HG03280 (cell line): ENCODE measurements around the gene EHMT1.
"Not testable (repeated sequence)": the region's sequence is repeated elsewhere in the genome, so short reads cannot be mapped to it uniquely, and the experiment has no call there.

Experiments used
- ATAC-seq: cut with Tn5 transposase; IDR thresholded peaks from one replicate; pipeline ENCODE4 v1.9.1; 2021; ENCODE audit warnings: mild to moderate bottlenecking, moderate library complexity; ENCODE audit not compliant: unreplicated experiment

The EHMT1 gene

DNA sequence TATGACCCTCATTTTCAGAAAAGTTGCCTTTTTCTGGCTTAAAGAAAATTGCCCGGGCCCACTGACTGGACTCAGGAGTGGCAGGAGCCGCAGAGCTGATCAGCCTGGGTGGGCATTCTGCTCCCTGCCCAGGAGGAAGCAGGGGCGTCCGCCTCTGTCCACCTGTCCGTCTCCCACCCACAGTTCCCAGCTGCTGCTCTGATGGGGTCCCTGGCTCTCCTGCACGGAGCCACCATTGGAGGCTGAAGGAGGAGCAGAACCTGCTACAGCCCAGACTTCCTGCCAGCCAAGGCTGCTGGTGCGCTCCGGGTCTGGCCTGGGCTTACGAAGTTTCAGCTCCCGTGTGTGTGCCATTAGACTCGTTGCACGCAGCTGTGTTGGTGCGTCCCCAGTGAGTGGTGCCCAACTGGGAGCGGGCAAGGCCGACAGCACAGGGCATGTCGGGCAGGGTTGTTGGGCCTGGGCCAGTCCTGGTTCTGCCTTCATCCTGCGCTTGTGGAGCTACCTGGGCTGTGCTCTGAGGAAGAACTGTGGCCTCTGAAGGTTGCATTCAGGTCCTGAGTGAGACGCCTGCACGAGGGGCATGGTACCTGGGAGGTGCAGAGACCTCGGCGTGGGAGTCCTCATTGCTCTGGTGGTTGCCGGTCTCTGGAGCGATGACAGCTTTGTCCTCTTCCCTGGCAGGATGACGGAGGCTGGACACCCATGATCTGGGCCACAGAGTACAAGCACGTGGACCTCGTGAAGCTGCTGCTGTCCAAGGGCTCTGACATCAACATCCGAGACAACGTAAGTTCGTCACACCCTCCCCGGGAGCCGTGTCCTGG lies 181.6 kb downstream of the EHMT1 start:
- ATAC-seq: no peak

GRCh38 chr9:137801023-137801319 lies 182.2 kb downstream of the EHMT1 start:
- no peak for ATAC-seq

DNA sequence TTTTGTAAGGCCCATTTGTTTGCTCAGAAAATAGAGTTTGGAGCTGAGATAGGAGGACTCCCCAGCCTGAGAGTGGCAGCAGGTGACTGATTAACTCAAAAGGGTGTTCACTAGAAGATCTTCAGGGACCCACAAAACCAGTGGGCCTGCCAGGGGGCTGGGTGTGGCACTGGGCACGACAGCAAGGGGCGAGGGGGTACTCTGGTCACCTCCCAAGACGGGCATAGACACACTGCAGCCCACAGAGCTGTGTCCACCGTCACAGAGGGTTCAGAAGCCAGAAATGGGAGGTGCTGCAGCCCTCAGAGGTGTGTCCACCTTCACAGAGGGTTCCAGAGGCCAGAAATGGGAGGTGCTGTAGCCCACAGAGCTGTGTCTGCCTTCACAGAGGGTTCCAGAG lies 183.2 kb downstream of the EHMT1 start:
- ATAC-seq: no peak

DNA sequence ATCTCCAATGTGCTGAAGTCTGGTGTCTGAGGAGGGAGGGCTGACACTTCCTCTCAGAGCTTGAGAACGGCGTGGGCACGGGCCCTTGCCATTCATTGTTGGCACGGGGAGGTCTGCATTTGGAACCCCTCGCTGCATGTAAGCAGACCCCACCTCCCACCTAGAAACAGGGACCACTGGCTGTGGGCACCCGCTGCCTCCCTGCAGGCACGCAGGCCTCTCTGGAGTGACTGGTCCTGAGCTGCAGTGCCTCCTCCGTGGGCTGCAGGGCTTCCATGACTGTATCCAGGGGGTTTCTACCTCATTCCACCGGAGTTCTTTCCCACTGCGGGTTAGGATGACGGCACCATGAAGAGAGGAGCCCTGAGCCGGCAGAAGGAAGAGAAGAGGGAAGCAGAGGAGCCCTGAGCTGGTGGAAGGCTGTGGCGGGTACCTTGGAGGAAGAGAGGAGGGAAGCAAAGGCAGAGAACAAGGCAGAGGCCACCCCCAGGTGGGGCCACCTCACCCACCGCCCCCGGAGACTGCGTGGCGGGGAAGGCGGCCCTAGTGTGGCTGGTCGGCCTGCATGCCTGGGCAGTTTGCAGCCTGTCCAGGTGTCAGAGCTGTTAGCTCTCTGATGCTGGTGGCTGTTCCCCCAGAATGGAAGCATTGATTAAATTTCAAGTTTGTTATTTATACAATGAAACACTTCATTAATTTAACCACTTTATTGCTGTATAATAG lies 183.9 kb downstream of the EHMT1 start:
- no peak for ATAC-seq

DNA sequence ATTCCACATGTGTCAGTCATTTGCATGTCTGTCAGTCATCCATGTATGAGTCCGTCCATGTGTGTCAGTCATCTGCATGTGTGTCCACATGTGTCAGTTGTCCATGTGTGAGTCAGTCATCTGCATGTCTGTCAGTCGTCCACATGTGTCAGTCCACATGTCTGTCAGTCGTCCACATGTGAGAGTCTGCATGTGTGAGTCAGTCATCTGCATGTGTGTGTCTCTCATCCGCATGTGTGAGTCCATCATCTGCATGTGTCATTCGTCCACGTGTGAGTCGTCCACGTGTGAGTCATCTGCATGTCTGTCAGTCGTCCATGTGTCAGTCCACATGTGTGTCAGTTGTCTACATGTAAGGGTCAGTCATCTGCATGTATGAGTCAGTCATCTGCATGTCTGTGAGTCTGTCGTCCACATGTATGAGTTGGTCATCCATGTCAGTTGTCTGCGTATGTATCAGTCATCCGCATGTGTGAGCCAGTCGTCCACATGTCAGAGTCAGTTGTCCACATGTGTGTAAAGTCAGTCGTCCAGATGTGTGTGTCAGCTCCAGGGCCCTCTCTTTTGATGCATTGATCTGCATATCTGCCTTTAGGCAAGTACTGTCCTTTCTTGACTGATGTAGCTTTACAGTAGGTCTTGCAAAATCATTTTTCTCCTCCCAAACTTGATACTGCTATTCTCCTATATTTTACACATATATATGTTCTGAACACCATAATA lies 186.3 kb downstream of the EHMT1 start:
- ATAC-seq: no peak

GRCh38 chr9:137807721-137808703 lies 189.2 kb downstream of the EHMT1 start:
- no peak for ATAC-seq

- ATAC-seq: no peak
These were observed 190.3 kb downstream of the EHMT1 start for GRCh38 chr9:137809040-137809576.

- not testable (repeated sequence) for ATAC-seq
These were observed 191.1 kb downstream of the EHMT1 start for GRCh38 chr9:137809726-137810450.

DNA sequence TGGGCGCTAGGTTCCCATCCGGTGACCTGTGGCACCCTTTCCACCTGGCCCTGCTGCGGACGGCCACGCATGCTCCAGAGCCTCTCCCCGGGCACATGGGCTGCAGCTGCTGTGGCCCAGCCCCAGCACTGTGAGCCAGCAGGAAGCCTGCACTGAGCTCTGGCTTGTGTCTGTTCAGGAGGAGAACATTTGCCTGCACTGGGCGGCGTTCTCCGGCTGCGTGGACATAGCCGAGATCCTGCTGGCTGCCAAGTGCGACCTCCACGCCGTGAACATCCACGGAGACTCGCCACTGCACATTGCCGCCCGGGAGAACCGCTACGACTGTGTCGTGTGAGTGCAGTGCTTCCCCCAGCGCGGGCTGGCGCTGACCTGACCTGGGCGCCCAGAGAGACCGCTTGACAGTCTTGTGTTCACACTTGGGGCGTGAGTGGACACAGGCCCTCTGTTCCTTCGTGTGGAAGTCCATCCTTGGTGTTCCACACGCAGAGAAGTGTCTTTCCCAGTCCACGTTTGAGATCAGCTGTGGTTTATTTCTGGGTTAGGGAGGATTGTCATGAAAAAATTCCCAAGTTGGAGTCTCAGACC lies 192.6 kb downstream of the EHMT1 start:
- no peak for ATAC-seq

- ATAC-seq: no peak
These were observed 193.7 kb downstream of the EHMT1 start for GRCh38 chr9:137812356-137813023.

- no peak for ATAC-seq
These were observed 194.4 kb downstream of the EHMT1 start for GRCh38 chr9:137813167-137813566.

DNA sequence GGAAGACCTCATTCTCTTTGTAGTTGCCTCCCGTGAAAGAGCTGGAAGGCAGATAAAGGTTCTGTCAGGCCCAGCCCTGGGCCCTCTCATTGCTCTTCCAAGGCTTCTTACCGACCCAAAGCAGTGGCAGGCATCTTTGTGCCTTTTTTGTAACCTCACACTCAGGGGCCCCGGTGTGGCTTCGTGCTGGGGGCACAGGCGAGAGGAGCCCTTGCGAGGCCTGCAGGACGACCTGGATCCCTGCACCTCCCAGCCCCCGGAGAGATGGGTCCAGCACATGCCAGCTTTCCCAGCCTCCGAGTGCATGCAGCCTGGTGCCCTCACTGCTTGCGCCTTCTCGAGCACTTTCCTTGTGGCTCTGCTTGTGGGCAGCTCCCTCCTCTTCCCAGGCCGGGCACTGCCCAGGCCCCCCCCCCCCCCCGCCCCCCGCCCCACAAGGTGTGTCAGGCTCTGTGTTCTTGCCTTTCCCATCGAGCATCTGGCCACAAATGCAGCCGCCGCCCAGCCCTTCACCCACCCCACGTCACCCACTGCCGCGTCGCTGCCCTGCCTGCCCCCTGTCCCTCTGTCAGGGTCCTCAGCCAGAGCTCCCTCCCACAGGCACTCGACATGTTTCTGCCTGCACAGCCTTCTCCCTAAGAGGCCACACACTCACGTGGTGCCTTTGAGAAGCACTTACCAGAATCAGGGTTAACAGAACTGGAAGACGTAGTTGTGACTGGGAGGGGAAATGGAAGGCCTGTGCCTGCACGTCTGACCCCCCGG lies 195.0 kb downstream of the EHMT1 start:
- no peak for ATAC-seq

DNA sequence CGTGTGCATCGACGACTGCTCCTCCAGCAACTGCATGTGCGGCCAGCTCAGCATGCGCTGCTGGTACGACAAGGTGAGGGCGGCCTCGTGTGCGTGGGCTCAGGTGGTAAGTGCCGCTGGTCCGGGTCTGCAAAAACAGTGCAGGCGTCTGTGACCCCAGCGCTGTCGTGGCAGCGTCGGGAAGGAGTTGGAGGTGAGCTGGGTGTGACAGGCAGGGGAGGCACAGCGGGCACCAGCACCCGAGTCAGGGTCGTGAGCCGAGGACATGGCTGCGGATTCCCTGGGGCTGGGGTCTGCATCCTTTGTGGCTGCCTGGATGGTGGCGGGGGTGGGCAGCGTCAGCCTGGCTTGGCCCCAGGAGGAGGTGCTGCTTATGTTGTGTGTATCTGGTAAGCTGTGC lies 195.6 kb downstream of the EHMT1 start:
- no peak for ATAC-seq

- ATAC-seq: no peak
These were observed 196.0 kb downstream of the EHMT1 start for GRCh38 chr9:137814841-137815240.

GRCh38 chr9:137815256-137816255 lies 196.8 kb downstream of the EHMT1 start:
- no peak for ATAC-seq

DNA sequence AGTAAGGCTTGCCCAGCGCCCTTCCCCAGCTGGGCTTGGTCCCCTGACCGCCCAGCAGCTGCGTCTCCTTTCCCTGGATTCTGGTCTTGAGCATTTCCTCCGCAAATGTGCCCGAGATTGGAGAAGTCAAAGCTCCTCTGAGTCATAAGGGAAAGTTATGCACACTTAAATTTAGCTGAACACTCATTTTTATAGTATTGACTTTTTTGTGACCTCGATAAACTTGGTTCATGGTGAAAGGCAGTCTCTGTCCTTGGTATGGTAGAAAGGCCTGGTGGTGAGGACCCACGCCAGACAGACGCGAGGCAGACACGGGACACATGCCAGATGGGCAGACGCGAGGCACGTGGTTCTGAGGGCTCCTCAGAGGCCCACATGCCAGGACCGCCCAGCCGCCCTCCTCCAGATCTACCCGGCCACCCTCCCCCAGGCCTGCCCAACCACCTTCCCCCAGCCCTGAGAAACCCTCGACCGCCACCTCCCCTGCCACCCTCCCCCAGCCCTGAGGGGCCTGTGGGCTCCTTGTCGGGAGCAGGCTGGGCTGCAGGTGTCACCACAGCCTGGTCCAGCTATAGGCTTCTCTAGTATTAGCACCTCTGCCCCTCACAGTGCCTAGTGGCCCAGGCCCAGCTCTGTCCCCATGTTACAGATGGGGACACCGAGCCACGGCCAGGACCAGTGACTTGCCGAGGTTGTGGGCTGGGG lies 197.9 kb downstream of the EHMT1 start:
- no peak for ATAC-seq
